Mammary epithelial cell (primary cell): ENCODE results near the gene SEMA3A.

Experiments used
- EZH2 ChIP-seq: IDR thresholded peaks from 2 replicates; pipeline ENCODE4 v1.6.1; 2012; ENCODE audit warnings: low read length, inconsistent platforms, borderline replicate concordance
- TF ChIP-seq, protein P1 (sequence below), 2 donors: IDR thresholded peaks in 1 of 2; conservative IDR thresholded peaks in 1 of 2; 2 replicates each; pipeline ENCODE4 v1.5.1; 2011 to 2012; ENCODE audit warnings: inconsistent platforms in 2 of 2, low read length in 2 of 2, mild to moderate bottlenecking in 2 of 2, control low read depth in 1 of 2, low read depth in 1 of 2; ENCODE audit not compliant: insufficient read depth in 1 of 2; ENCODE audit errors: extremely low read depth in 1 of 2

DNA sequence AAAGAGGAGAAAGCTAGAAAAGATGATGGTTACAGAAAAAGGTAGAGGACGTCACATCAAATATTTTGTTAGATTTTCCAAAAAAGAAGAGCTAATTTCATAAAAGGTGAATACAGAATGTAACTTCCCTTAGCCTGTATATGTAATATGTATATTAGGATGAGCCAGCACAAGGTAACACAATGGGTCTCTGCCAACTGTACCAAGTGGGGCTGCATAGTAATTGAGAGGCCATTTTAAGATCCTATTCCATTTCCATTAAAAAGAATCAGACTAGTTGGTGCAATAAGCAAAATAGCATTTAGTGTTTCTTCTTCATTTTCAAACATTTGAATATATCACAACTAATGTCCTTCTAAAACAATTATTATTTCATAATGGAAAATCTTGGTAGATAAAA is 134.6 kb downstream of the SEMA3A start:
- TF ChIP-seq, protein P1, sequence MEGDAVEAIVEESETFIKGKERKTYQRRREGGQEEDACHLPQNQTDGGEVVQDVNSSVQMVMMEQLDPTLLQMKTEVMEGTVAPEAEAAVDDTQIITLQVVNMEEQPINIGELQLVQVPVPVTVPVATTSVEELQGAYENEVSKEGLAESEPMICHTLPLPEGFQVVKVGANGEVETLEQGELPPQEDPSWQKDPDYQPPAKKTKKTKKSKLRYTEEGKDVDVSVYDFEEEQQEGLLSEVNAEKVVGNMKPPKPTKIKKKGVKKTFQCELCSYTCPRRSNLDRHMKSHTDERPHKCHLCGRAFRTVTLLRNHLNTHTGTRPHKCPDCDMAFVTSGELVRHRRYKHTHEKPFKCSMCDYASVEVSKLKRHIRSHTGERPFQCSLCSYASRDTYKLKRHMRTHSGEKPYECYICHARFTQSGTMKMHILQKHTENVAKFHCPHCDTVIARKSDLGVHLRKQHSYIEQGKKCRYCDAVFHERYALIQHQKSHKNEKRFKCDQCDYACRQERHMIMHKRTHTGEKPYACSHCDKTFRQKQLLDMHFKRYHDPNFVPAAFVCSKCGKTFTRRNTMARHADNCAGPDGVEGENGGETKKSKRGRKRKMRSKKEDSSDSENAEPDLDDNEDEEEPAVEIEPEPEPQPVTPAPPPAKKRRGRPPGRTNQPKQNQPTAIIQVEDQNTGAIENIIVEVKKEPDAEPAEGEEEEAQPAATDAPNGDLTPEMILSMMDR (conservative IDR thresholded peaks at IDR 0.05 in 1 of 2, IDR thresholded peaks at IDR 0.05 in 1 of 2; ENCODE audit: extremely low read depth in 1 of 2, insufficient read depth in 1 of 2, low read depth in 1 of 2, low read length in 2 of 2) = no peak
- TF ChIP-seq EZH2 = no peak
